Measurements from ENCODE around the gene FEM1A. TPM values are rescaled to one million over a fixed set of nuclear protein-coding genes. Genes with fewer than 3 reads are reported as not detected.
A peak's percentile ranks its signal among the peaks of the same experiment; 100 is the strongest.

Gene FEM1A
- total and polyA plus RNA-seq, 2 of the 13 experiments (the other 11 are each of a cell fraction or from before 2014, with no cell fraction given), result 3.2 to 10.8 TPM

DNA sequence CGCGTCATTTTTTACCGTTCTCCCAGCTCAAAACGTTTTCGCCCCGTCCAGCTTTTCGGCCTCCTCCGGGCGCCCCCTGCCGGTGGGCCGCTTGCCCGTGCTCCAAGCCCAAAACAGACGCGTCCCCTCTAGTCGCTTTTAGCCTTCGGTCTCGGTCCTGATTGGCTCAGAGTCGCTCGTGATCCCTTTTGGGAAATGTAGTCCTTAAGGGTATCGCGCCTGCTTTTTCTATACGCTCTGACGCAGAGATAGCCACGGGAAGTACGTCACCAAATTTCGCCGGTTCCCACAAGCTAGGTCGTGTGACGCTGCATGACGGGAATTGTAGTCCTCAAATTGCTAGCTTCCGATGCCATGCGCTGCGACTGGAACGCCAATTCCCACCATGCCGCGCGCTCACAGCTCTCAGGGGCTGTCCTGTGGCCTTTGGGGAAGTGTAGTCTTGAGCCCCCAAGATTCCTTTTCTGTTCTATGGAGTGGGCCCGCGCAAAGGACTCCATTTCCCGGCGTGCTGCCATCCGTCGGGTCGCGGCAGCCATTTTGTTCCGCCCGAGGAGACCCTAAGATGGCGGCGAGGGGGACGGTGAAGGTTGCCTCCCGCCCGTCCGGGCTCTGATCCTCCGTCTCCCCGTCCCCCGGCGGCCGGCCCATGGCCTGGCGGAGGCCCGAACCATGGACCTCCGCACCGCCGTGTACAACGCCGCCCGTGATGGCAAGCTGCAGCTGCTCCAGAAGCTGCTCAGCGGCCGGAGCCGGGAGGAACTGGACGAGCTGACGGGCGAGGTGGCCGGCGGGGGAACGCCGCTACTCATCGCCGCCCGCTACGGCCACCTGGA lies at the start of gene FEM1A (continued):
- TF ChIP-seq ARNTL (CRISPR knock-in tag; IDR thresholded peaks at IDR 0.05), result 0 out of 2 replicates have a peak, but pooled peaks have one; percentile 34
- peak; percentile 15; the same call in 1 of the 2 replicates for TF ChIP-seq HDAC2 (CRISPR knock-in tag; IDR thresholded peaks at IDR 0.05)
- TF ChIP-seq SNAI1 (CRISPR knock-in tag; IDR thresholded peaks at IDR 0.05; ENCODE audit: borderline replicate concordance), result no peak
- no peak for TF ChIP-seq REXO4 (CRISPR knock-in tag; IDR thresholded peaks at IDR 0.05; ENCODE audit: borderline replicate concordance)
- TF ChIP-seq, protein P1, sequence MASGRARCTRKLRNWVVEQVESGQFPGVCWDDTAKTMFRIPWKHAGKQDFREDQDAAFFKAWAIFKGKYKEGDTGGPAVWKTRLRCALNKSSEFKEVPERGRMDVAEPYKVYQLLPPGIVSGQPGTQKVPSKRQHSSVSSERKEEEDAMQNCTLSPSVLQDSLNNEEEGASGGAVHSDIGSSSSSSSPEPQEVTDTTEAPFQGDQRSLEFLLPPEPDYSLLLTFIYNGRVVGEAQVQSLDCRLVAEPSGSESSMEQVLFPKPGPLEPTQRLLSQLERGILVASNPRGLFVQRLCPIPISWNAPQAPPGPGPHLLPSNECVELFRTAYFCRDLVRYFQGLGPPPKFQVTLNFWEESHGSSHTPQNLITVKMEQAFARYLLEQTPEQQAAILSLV (CRISPR knock-in tag; IDR thresholded peaks at IDR 0.05; ENCODE audit: borderline replicate concordance), result peak; percentile 89; the same call in 1 of the 2 replicates
- TF ChIP-seq GZF1 (CRISPR knock-in tag; IDR thresholded peaks at IDR 0.05), result 0 out of 2 replicates have a peak, but pooled peaks have one; percentile 16
- TF ChIP-seq BHLHE40 (IDR thresholded peaks at IDR 0.05; ENCODE audit: low read length), result peak; percentile 48; the same call in 1 of the 2 replicates
- TF ChIP-seq RFX5 (IDR thresholded peaks at IDR 0.05; ENCODE audit: low read depth, low read length), result peak; percentile 59; the same call in 1 of the 2 replicates
- TF ChIP-seq KDM5B (CRISPR knock-in tag; IDR thresholded peaks at IDR 0.05; ENCODE audit: borderline replicate concordance), result peak; percentile 84
- TF ChIP-seq ZNF563 (CRISPR knock-in tag; IDR thresholded peaks at IDR 0.05), result peak; percentile 56; the same call in 1 of the 2 replicates
- TF ChIP-seq YEATS2 (CRISPR knock-in tag; IDR thresholded peaks at IDR 0.05; ENCODE audit: borderline replicate concordance), result peak; percentile 51; the same call in 1 of the 2 replicates
- no peak for TF ChIP-seq HNRNPLL (IDR thresholded peaks at IDR 0.05; ENCODE audit: low read depth, low read length, poor library complexity, severe bottlenecking)
- no peak for TF ChIP-seq NONO (IDR thresholded peaks at IDR 0.05)
- peak; percentile 65 for TF ChIP-seq NONO (CRISPR knock-in tag; conservative IDR thresholded peaks at IDR 0.05)
- TF ChIP-seq, protein P2, sequence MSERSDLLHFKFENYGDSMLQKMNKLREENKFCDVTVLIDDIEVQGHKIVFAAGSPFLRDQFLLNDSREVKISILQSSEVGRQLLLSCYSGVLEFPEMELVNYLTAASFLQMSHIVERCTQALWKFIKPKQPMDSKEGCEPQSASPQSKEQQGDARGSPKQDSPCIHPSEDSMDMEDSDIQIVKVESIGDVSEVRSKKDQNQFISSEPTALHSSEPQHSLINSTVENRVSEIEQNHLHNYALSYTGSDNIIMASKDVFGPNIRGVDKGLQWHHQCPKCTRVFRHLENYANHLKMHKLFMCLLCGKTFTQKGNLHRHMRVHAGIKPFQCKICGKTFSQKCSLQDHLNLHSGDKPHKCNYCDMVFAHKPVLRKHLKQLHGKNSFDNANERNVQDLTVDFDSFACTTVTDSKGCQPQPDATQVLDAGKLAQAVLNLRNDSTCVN (CRISPR knock-in tag; IDR thresholded peaks at IDR 0.05; ENCODE audit: borderline replicate concordance), result no peak
- 0 out of 2 replicates have a peak, but pooled peaks have one; percentile 38 for TF ChIP-seq ZNF510 (CRISPR knock-in tag; IDR thresholded peaks at IDR 0.05; ENCODE audit: low read depth)
- no peak for TF ChIP-seq RFXANK (CRISPR knock-in tag; IDR thresholded peaks at IDR 0.05)
- TF ChIP-seq ARHGAP35 (CRISPR knock-in tag; IDR thresholded peaks at IDR 0.05; ENCODE audit: borderline replicate concordance), result peak; percentile 65; the same call in 1 of the 2 replicates
- peak; percentile 77 for TF ChIP-seq FOXK1 (CRISPR knock-in tag; IDR thresholded peaks at IDR 0.05; ENCODE audit: borderline replicate concordance, low read depth)
- TF ChIP-seq HNF4A (CRISPR knock-in tag; IDR thresholded peaks at IDR 0.05), result peak; percentile 37; the same call in 1 of the 2 replicates
- TF ChIP-seq SMC3 (IDR thresholded peaks at IDR 0.05; ENCODE audit: low read length), result peak; percentile 85; the same call in 1 of the 2 replicates
- TF ChIP-seq, protein P3, sequence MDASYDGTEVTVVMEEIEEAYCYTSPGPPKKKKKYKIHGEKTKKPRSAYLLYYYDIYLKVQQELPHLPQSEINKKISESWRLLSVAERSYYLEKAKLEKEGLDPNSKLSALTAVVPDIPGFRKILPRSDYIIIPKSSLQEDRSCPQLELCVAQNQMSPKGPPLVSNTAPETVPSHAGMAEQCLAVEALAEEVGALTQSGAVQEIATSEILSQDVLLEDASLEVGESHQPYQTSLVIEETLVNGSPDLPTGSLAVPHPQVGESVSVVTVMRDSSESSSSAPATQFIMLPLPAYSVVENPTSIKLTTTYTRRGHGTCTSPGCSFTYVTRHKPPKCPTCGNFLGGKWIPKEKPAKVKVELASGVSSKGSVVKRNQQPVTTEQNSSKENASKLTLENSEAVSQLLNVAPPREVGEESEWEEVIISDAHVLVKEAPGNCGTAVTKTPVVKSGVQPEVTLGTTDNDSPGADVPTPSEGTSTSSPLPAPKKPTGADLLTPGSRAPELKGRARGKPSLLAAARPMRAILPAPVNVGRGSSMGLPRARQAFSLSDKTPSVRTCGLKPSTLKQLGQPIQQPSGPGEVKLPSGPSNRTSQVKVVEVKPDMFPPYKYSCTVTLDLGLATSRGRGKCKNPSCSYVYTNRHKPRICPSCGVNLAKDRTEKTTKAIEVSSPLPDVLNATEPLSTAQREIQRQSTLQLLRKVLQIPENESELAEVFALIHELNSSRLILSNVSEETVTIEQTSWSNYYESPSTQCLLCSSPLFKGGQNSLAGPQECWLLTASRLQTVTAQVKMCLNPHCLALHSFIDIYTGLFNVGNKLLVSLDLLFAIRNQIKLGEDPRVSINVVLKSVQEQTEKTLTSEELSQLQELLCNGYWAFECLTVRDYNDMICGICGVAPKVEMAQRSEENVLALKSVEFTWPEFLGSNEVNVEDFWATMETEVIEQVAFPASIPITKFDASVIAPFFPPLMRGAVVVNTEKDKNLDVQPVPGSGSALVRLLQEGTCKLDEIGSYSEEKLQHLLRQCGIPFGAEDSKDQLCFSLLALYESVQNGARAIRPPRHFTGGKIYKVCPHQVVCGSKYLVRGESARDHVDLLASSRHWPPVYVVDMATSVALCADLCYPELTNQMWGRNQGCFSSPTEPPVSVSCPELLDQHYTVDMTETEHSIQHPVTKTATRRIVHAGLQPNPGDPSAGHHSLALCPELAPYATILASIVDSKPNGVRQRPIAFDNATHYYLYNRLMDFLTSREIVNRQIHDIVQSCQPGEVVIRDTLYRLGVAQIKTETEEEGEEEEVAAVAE (CRISPR knock-in tag; IDR thresholded peaks at IDR 0.05; ENCODE audit: borderline replicate concordance), result peak; percentile 33; the same call in 1 of the 2 replicates
- TF ChIP-seq MED8 (CRISPR knock-in tag; IDR thresholded peaks at IDR 0.05; ENCODE audit: insufficient replicate concordance), result peak; percentile 35
